AG04450 (cell line): ENCODE data around the gene PXK. TPM values are rescaled to one million over a fixed set of nuclear protein-coding genes. Genes with fewer than 3 reads are reported as not detected.

Source experiments
- CTCF ChIA-PET: fragments of 300-600, 350-600 bp; formaldehyde crosslinking; extraction: SDS; loops from one replicate; lab custom pipeline; 2022; ENCODE audit warnings: antibody characterized with exemption, inconsistent platforms; lab: Charles Lee
- POLR2A ChIA-PET: fragments of 350-600 bp; formaldehyde crosslinking; extraction: SDS; loops from one replicate; lab custom pipeline; 2021; ENCODE audit warnings: antibody characterized with exemption, inconsistent platforms; lab: Yijun Ruan, JAX
- DNase-seq: peaks from one replicate; pipeline ENCODE4 v3.0.0-alpha.2; 2011; ENCODE audit warnings: low read depth, low spot score
- H3K27ac ChIP-seq: one replicate; pipeline ENCODE4 v1.5.1; 2012; ENCODE audit warnings: low read depth, low read length, control low read depth
- H3K27me3 ChIP-seq: one replicate; pipeline ENCODE4 v1.6.0; 2012; ENCODE audit warnings: low read length; ENCODE audit not compliant: control insufficient read depth, insufficient read depth
- H3K4me3 ChIP-seq: 2 replicates; pipeline ENCODE4 v1.5.1; 2011; ENCODE audit warnings: mild to moderate bottlenecking, low read depth, low read length, control low read depth
- H3K9me3 ChIP-seq: 2 replicates; pipeline ENCODE4 v1.5.1; 2012; ENCODE audit warnings: low read length; ENCODE audit not compliant: control insufficient read depth, insufficient read depth
- polyA plus RNA-seq: library from polyadenylated mRNA; depleted of rRNA; stranded (reverse); fragments of >200 nt; gene quantifications from 2 replicates; pipeline ENCODE4 v1.2.3, GENCODE V29; 2011
- TF ChIP-seq, protein P1 (sequence below): IDR thresholded peaks from 2 replicates; pipeline ENCODE4 v1.5.1; 2011; ENCODE audit warnings: low read depth, low read length, control low read depth, inconsistent platforms

PXK gene
- polyA plus RNA-seq, 1 experiment: 70.3 TPM

DNA sequence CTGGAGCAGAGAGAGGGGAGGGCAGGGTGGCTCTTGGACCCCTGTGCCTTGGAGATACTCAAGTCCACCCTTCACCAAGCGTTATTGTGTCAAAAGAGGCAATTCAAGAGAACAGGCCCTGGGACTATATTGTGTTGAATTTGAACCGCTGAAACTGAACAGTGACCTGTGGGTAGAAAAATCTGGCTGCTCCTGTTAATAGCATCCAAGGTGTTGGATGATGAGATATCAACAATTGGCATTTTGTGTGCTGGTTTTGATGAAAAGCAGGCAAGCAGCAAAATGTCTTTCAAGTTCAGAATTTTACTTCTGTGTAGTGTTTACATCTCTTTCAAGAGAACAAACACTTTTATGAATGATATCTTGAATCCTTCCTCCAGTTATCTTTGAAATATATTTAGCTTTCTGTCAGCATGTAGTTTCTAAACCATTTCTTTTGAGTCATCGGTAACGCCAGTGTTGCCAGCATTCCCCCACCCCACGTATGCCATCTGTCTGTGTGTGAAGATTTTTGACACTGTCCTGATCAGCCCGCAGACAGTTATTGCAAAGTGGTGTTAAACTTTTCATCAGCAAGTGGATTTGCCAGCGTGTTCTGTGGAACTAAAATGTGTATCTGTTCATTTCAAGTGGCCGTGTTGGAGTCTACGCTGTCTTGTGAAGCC, 66.1 kb downstream of the PXK start:
- Histone ChIP-seq H3K4me3 (no peak overlapping the region), H3K27ac (no peak overlapping the region), H3K27me3 (no peaks in the 10 kb centered on the region), H3K9me3 (no peaks in the 10 kb centered on the region)
- TF ChIP-seq, protein P1, sequence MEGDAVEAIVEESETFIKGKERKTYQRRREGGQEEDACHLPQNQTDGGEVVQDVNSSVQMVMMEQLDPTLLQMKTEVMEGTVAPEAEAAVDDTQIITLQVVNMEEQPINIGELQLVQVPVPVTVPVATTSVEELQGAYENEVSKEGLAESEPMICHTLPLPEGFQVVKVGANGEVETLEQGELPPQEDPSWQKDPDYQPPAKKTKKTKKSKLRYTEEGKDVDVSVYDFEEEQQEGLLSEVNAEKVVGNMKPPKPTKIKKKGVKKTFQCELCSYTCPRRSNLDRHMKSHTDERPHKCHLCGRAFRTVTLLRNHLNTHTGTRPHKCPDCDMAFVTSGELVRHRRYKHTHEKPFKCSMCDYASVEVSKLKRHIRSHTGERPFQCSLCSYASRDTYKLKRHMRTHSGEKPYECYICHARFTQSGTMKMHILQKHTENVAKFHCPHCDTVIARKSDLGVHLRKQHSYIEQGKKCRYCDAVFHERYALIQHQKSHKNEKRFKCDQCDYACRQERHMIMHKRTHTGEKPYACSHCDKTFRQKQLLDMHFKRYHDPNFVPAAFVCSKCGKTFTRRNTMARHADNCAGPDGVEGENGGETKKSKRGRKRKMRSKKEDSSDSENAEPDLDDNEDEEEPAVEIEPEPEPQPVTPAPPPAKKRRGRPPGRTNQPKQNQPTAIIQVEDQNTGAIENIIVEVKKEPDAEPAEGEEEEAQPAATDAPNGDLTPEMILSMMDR: no peak
- no peak for DNase-seq
- POLR2A ChIA-PET: interaction anchor here (0.6 kb wide), 1 partner anchor 479 kb away, joined by 4 read pairs; no protein-coding TSS in a partner anchor
- CTCF ChIA-PET: interaction anchor here (0.7 to 2.1 kb wide), 2 partner anchors 10 to 93 kb away, joined by 5 read pairs; partner anchors contain the start of genes HTD2 and RPP14

DNA sequence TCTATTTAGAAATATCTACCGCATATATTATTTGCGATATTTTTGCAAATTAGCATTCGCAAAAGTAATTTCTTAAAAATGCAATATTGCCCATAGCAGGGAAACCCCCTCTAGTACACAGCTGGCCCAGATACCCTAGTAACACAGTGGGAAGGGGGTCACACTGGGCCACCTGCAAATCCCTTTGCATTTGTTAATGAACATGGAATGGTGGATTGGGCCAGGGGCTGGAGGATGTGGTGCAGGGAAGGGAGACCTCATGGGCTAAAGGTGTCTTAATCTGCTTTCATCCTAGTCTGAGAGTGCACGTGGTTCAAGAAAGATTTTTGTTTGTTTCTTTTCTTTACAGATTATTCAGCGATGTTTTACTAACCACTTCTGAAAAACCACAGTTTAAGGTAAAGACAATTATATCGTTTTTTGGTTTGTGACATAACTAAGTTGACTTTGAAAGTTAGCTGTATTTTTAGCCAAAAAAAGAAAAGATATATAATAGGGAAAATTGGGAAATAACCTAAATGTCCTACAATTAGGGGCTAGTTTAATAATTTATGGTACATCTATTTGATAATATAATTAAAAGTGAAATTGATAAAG, 70.9 kb downstream of the PXK start:
- DNase-seq: no peak
- TF ChIP-seq, protein P1: no peak
- H3K4me3 ChIP-seq: no peak overlapping the region
- ChIA-PET CTCF (no interaction called here), POLR2A (no interaction called here)
- H3K9me3 ChIP-seq: no peaks in the 10 kb centered on the region; the same call in 1 of the 2 replicates
- no peaks in the 10 kb centered on the region for H3K27me3 ChIP-seq
- no peak overlapping the region for H3K27ac ChIP-seq

DNA sequence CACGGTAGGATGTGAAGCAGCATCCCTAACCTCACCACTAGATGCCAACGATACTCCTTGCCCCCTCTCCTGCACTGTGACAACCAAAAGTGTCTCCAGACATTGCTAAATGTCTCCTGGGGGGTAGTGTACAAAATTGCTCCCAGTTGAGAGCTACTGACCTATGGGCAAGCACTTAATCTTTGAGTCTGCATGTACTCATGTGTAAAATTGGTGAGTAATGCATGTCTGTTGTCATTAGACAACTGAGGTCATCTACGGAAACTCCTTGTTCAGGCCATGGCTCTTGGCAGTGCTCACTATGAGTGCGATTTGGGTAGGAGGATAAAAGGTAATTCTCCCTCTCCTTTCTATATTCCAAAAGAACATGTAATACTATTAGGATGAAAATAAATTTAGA, 71.7 kb downstream of the PXK start:
- no peak for DNase-seq
- ChIA-PET CTCF (interaction anchor here (0.8 kb wide), 1 partner anchor 84 kb away, joined by 3 read pairs; no protein-coding TSS in a partner anchor), POLR2A (no interaction called here)
- TF ChIP-seq, protein P1: no peak
- Histone ChIP-seq H3K4me3 (no peak overlapping the region), H3K27me3 (no peaks in the 10 kb centered on the region), H3K27ac (no peak overlapping the region), H3K9me3 (no peaks in the 10 kb centered on the region; the same call in 1 of the 2 replicates)

DNA sequence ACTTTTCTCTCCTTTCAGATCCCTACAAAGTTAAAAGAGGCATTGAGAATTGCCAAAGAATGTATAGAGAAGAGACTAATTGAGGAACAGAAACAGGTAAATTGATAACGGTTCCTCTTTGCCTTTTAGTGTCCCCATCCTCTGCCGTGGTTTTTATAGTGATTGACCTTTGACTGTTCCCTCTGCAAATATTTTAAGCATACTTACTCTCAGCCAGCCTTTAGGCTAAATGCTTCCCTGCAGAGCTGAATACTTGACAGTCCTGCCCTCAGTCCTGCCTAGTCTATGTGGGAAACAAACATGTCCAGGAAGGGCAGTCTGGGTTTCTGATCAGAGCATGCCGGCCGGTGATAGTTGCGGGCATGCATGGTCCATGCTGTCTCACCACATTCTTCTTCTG, 76.2 kb downstream of the PXK start:
- Histone ChIP-seq H3K4me3 (no peak overlapping the region), H3K27ac (peak overlapping the region; percentile 21), H3K9me3 (no peaks in the 10 kb centered on the region; the same call in 1 of the 2 replicates), H3K27me3 (no peaks in the 10 kb centered on the region)
- POLR2A ChIA-PET: no interaction called here
- DNase-seq: no peak
- TF ChIP-seq, protein P1: no peak
- CTCF ChIA-PET: interaction anchor here (0.8 to 1.3 kb wide), 3 partner anchors 12 to 103 kb away, joined by 3 to 9 read pairs (median 4); partner anchors contain the start of genes HTD2 and RPP14

DNA sequence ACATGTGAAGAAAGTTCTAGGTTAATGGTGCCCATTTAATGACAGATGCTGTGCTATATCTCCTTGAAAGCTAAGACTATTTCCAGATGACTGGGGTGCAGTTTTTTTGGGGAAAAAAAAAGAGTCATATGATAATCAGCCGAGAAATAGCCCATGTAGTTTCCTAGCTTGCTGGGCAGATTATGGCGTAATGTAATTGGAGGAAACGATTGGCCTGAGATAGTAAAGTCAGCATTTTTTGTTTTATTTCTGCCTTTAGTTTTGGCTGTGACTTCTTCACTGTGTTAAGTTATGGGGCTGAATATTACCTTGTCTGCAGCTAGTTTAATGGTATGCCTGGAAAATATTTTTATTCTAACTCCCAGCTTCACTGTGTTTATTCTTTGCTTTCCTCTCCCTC, 77.0 kb downstream of the PXK start:
- TF ChIP-seq, protein P1: no peak
- Histone ChIP-seq H3K9me3 (no peaks in the 10 kb centered on the region; the same call in 1 of the 2 replicates), H3K27me3 (no peaks in the 10 kb centered on the region), H3K4me3 (no peak overlapping the region), H3K27ac (no peak overlapping the region)
- DNase-seq: no peak
- POLR2A ChIA-PET: no interaction called here
- CTCF ChIA-PET: interaction anchor here (0.6 to 1.3 kb wide), 3 partner anchors 11 to 108 kb away, joined by 4 to 9 read pairs (median 7); partner anchors contain the start of genes HTD2 and RPP14
